Karpas-422 (cell line): ENCODE data around the gene GPR61. TPM values are rescaled to one million over a fixed set of nuclear protein-coding genes. Genes with fewer than 3 reads are reported as not detected.

ENCODE experiments used
- DNase-seq: peaks from one replicate; pipeline ENCODE4 v3.0.0-alpha.2; 2015
- H2AFZ ChIP-seq: fragments of 200-600 bp; sonication (generic); 2 replicates; pipeline ENCODE4 v1.6.1; 2014; ENCODE audit warnings: antibody characterized with exemption, low read length, mixed read lengths
- H3K27ac ChIP-seq: fragments of 200-600 bp; sonication (generic); 2 replicates; pipeline ENCODE4 v1.5.1; 2014; ENCODE audit warnings: mild to moderate bottlenecking, low read length, moderate library complexity
- H3K27me3 ChIP-seq: fragments of 200-600 bp; sonication (generic); 2 replicates; pipeline ENCODE4 v1.6.1; 2014; ENCODE audit warnings: low read length, mixed read lengths
- H3K36me3 ChIP-seq: fragments of 200-600 bp; sonication (generic); 2 replicates; pipeline ENCODE4 v1.6.1; 2014; ENCODE audit warnings: low read length, mixed read lengths; ENCODE audit not compliant: insufficient read depth
- H3K4me1 ChIP-seq: fragments of 200-600 bp; sonication (generic); 2 replicates; pipeline ENCODE4 v1.6.1; 2014; ENCODE audit warnings: mild to moderate bottlenecking, low read length, mixed read lengths
- H3K4me2 ChIP-seq: fragments of 200-600 bp; sonication (generic); 2 replicates; pipeline ENCODE4 v1.6.1; 2014; ENCODE audit warnings: low read length, low read depth, mild to moderate bottlenecking; ENCODE audit not compliant: poor library complexity, severe bottlenecking
- H3K4me3 ChIP-seq: fragments of 200-600 bp; sonication (generic); 2 replicates; pipeline ENCODE4 v1.5.1; 2014; ENCODE audit warnings: mild to moderate bottlenecking, antibody characterized with exemption, low read length, mixed read lengths
- H3K79me2 ChIP-seq: fragments of 200-600 bp; sonication (generic); 2 replicates; pipeline ENCODE4 v1.6.1; 2014; ENCODE audit warnings: mild to moderate bottlenecking, low read length, mixed read lengths
- H3K9ac ChIP-seq: fragments of 200-600 bp; sonication (generic); 2 replicates; pipeline ENCODE4 v1.6.0; 2014; ENCODE audit warnings: low read length
- H3K9me2 ChIP-seq: fragments of 200-600 bp; sonication (generic), shearing (Covaris generic); replicated peaks from 2 replicates; pipeline ENCODE4 v1.6.0; 2014; ENCODE audit warnings: mild to moderate bottlenecking, low read length, moderate library complexity; ENCODE audit not compliant: insufficient read depth
- H3K9me3 ChIP-seq: fragments of 300-700, 200-600 bp; sonication (generic); 2 replicates; pipeline ENCODE4 v1.6.1; 2014; ENCODE audit warnings: low read length, mixed read lengths
- H4K20me1 ChIP-seq: fragments of 200-600 bp; sonication (generic); 2 replicates; pipeline ENCODE4 v1.6.1; 2014; ENCODE audit warnings: mild to moderate bottlenecking, antibody characterized with exemption, low read length, low read depth; ENCODE audit not compliant: insufficient read depth
- total RNA-seq: library from RNA; depleted of rRNA; stranded (reverse); fragments of >200 nt; shearing (Covaris generic); gene quantifications from 2 replicates; pipeline ENCODE4 v1.2.3, GENCODE V29; 2014; ENCODE audit warnings: low replicate concordance

GPR61 gene
- total RNA-seq, 1 experiment from 2014 or later: not detected

DNA sequence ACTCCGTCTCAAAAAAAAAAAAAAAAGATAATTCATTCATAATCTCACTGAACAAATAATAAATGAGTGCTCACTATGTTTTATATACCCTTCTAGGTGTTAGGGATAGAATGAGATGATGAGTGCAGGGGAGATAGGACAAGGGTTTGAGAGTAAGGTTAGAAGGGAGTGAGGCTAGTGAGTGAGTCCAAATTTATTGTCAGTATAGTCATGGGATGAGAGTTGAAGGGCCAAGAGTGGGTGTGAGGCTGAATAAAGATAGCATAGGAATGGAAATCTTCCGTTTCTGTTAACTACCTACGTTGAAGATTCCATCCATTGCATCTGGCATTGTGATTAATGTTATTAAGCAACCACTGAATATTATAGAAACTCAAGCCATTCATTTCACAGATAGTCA is 25.6 kb downstream of the GPR61 start:
- no peaks in the 10 kb centered on the region for H3K9me2 ChIP-seq
- H3K27ac ChIP-seq: peak overlapping the region; percentile 64
- H3K9me3 ChIP-seq: no peaks in the 10 kb centered on the region
- peaks cover 98% of the 10 kb centered on the region for H3K4me1 ChIP-seq
- no peaks in the 10 kb centered on the region for H3K27me3 ChIP-seq
- no peak overlapping the region for H3K4me3 ChIP-seq
- no peaks in the 10 kb centered on the region for H3K36me3 ChIP-seq
- DNase-seq: no peak
- peaks cover 8% of the 10 kb centered on the region; the same call in 1 of the 2 replicates for H4K20me1 ChIP-seq
- peaks cover 100% of the 10 kb centered on the region for H3K79me2 ChIP-seq
- no peak overlapping the region for H2AFZ ChIP-seq
- peak overlapping the region; percentile 18 for H3K4me2 ChIP-seq
- no peak overlapping the region for H3K9ac ChIP-seq

DNA sequence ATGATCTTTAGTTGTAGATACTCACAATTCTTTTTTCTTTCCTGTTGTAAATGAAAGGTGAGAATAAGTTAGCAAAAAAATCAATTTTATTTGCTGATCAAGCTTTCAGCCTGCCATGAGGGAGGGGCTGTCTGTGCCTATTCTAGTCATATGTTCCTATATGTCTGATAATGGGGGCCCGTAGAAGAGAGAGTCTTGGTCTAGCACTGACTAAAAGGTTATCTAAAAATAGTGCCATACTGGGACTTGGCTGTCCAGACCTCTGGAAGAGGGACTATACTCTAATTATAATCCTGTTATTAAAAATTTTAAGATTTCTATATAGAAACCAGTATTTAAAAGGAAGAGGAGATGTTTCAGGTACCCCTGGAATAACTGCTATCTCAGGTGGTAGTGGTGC is 27.3 kb downstream of the GPR61 start:
- no peaks in the 10 kb centered on the region for H3K9me2 ChIP-seq
- H3K9ac ChIP-seq: peak overlapping the region; percentile 61
- no peaks in the 10 kb centered on the region for H3K36me3 ChIP-seq
- DNase-seq: no peak
- H3K27ac ChIP-seq: peak overlapping the region; percentile 92
- no peaks in the 10 kb centered on the region for H3K27me3 ChIP-seq
- peaks cover 99% of the 10 kb centered on the region for H3K79me2 ChIP-seq
- 0 out of 2 replicates have a peak, but pooled peaks cover 5% of the 10 kb centered on the region for H4K20me1 ChIP-seq
- H3K4me3 ChIP-seq: peak overlapping the region; percentile 57
- H3K9me3 ChIP-seq: no peaks in the 10 kb centered on the region
- H3K4me2 ChIP-seq: peak overlapping the region; percentile 90
- no peak overlapping the region for H2AFZ ChIP-seq
- peaks cover 98% of the 10 kb centered on the region for H3K4me1 ChIP-seq

DNA sequence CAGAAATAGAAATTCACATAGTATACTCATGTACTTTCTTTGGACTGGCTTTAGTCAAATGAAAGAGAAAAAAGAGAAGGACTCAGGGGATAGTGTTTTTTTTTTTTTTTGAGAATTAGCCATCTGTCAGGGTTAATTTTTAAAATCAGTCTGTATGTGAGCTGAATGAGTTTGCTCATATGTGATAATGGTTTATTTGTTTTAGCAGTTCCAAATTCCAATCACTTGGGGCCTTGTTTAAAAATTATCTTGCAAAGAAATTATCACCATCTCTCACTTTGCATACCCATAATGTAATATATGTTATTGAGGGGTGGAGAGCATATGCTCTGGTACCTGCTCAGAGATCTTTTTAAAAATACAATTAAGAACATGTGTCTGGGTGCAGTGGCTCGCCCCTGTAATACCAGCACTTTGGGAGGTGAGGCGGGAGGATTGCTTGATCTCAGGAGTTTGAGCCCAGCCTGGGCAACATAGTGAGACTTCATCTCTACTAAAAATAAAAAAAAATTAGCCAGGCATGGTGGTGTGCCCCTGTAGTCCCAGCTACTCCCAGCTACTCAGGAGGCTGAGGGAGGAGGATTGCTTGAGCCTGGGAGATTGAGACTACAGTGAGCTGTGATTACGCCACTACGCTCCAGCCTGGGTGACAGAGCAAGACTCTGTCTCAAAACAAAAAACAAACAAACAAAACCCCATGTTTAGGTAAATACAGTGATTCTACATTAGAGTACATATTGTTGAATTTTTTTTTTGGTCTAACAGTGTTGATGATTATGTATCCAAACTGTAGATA is 28.4 kb downstream of the GPR61 start:
- no peaks in the 10 kb centered on the region for H3K36me3 ChIP-seq
- H3K4me3 ChIP-seq: peak overlapping the region; percentile 57
- H3K27ac ChIP-seq: peak overlapping the region; percentile 92
- peak overlapping the region; percentile 90 for H3K4me2 ChIP-seq
- peaks cover 98% of the 10 kb centered on the region for H3K4me1 ChIP-seq
- H3K27me3 ChIP-seq: no peaks in the 10 kb centered on the region
- H3K79me2 ChIP-seq: peaks cover 99% of the 10 kb centered on the region
- H2AFZ ChIP-seq: no peak overlapping the region
- peak; percentile 72 for DNase-seq
- no peaks in the 10 kb centered on the region for H3K9me2 ChIP-seq
- peak overlapping the region; percentile 61 for H3K9ac ChIP-seq
- no peaks in the 10 kb centered on the region for H3K9me3 ChIP-seq
- H4K20me1 ChIP-seq: no peaks in the 10 kb centered on the region

DNA sequence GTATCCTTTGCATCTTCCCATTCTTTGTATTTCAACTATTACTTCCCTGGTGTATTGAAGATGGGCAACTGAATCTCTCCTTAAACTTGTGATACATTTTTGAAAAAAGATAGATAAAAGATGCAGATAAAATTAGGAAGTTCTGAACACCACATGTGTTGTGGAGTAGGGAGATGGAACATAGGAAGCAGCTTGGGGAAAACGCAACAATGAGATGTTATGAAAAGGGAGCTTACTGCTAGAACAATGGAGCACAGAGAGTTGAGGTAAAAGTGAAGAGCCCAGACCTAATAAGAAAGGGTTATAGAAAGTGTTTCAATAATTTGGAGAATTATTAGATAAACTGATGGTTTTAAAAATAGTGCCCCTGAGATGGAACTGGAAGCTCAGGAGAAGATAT is 29.7 kb downstream of the GPR61 start:
- Histone ChIP-seq H3K4me1 (peaks cover 100% of the 10 kb centered on the region), H3K27me3 (no peaks in the 10 kb centered on the region), H3K27ac (peak overlapping the region; percentile 92), H2AFZ (no peak overlapping the region), H3K4me2 (peak overlapping the region; percentile 90), H3K9ac (peak overlapping the region; percentile 61), H3K79me2 (peaks cover 99% of the 10 kb centered on the region), H3K36me3 (no peaks in the 10 kb centered on the region), H3K9me2 (no peaks in the 10 kb centered on the region), H3K4me3 (peak overlapping the region; percentile 16), H3K9me3 (no peaks in the 10 kb centered on the region), H4K20me1 (no peaks in the 10 kb centered on the region; the same call in 1 of the 2 replicates)
- DNase-seq: no peak

DNA sequence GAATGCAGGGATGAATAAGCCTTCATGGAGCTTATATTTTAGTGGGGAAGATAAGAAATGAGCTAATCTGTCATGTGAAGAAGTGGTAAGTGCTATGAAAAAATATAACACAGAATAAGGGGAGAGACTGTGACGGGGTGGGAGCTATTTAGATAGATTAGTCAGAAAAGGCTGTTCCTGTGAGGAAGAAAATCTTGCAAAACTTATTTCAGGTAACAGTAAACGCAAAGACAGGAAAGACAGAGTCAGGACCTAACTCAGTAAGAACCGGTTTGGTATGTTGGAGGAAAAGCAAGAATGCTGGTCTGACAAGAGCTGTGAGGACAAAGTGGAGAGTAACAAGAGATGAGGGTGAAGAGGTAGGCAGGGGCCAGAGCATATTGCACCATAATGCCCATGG is 30.7 kb downstream of the GPR61 start:
- Histone ChIP-seq H3K4me1 (peaks cover 92% of the 10 kb centered on the region), H3K27ac (peak overlapping the region; percentile 92), H3K79me2 (peaks cover 99% of the 10 kb centered on the region), H4K20me1 (no peaks in the 10 kb centered on the region; the same call in 1 of the 2 replicates), H2AFZ (no peak overlapping the region), H3K4me3 (peak overlapping the region; percentile 45), H3K27me3 (no peaks in the 10 kb centered on the region), H3K9ac (peak overlapping the region; percentile 61), H3K36me3 (no peaks in the 10 kb centered on the region), H3K9me2 (no peaks in the 10 kb centered on the region), H3K4me2 (peak overlapping the region; percentile 90), H3K9me3 (no peaks in the 10 kb centered on the region)
- peak; percentile 59 for DNase-seq

DNA sequence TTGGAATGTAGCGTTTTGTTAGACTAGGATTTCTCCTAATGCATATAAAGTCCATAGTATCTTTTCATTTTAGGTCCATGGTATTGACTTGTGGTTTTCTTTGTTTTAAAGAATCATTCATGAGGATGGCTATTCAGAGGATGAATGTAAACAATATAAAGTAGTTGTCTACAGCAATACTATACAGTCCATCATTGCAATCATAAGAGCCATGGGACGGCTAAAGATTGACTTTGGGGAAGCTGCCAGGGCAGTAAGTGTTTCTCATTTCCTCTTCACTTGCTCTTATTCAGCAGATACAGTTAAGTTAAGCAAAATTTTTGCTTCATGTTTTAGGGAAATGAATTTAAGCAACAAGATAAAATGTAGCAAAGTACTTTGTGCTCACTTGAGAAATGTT is 34.1 kb downstream of the GPR61 start:
- no peaks in the 10 kb centered on the region for H3K27me3 ChIP-seq
- peak overlapping the region; percentile 45 for H3K4me2 ChIP-seq
- peak overlapping the region; percentile 84 for H3K27ac ChIP-seq

DNA sequence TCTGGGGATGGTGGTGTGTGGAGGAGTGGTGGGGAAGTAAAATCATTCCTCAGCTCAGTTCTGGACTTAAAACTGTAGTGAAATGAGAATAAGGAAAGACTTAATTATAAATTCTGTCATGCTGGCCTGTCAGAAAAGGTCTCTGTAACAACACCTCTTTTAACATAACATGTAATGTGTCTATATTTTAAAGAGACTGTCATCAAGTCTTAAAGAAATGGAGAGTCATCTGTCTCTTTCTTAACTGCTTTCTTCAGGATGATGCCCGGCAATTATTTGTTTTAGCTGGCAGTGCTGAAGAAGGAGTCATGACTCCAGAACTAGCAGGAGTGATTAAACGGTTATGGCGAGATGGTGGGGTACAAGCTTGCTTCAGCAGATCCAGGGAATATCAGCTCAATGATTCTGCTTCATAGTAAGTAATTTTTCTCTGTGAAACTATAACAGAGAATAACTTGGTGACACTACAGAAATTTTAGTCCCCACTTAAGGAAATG is 39.3 kb downstream of the GPR61 start:
- Histone ChIP-seq H3K9me2 (no peaks in the 10 kb centered on the region), H2AFZ (no peak overlapping the region), H3K79me2 (peaks cover 76% of the 10 kb centered on the region), H3K27me3 (no peaks in the 10 kb centered on the region), H4K20me1 (no peaks in the 10 kb centered on the region), H3K4me2 (no peak overlapping the region), H3K9ac (no peak overlapping the region), H3K4me1 (peaks cover 19% of the 10 kb centered on the region), H3K36me3 (peaks cover 35% of the 10 kb centered on the region; the same call in 1 of the 2 replicates), H3K9me3 (no peaks in the 10 kb centered on the region), H3K27ac (no peak overlapping the region), H3K4me3 (no peak overlapping the region)
- no peak for DNase-seq

More for the DNA sequence above, 34.1 kb downstream of the GPR61 start:
- H3K79me2 ChIP-seq: peaks cover 90% of the 10 kb centered on the region
- peak overlapping the region; percentile 32; the same call in 1 of the 2 replicates for H3K9ac ChIP-seq
- H3K9me2 ChIP-seq: no peaks in the 10 kb centered on the region
- peaks cover 71% of the 10 kb centered on the region for H3K4me1 ChIP-seq
- no peaks in the 10 kb centered on the region; the same call in 1 of the 2 replicates for H4K20me1 ChIP-seq
- H3K4me3 ChIP-seq: no peak overlapping the region
- DNase-seq: peak; percentile 69
- peaks cover under 1% of the 10 kb centered on the region; the same call in 1 of the 2 replicates for H3K36me3 ChIP-seq
- H3K9me3 ChIP-seq: no peaks in the 10 kb centered on the region
- H2AFZ ChIP-seq: no peak overlapping the region

DNA sequence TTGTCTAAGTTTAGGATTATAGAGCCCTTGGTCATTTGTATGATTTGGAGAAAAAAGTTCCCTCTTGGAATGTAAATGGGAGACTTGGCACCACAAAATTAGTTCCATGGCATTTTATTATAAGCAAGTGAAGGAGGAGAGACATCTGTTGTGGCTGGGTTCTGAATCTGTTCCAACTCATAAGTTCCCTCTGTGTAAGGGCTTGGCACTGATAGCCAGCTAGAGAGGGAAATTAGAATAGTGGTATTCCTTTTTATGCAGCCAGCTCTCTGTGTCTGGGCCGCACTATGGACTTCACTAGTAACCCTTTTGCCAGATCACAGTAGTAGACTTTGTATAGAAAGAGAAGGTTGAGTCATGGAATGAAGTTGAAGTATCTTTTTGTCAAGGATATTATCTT is 39.8 kb downstream of the GPR61 start:
- Histone ChIP-seq H3K27ac (no peak overlapping the region), H3K36me3 (peaks cover 40% of the 10 kb centered on the region; the same call in 1 of the 2 replicates), H3K9ac (no peak overlapping the region), H3K4me3 (no peak overlapping the region), H3K4me1 (peaks cover 14% of the 10 kb centered on the region), H3K27me3 (no peaks in the 10 kb centered on the region), H3K9me3 (no peaks in the 10 kb centered on the region), H3K4me2 (no peak overlapping the region), H4K20me1 (no peaks in the 10 kb centered on the region), H3K79me2 (peaks cover 76% of the 10 kb centered on the region), H2AFZ (no peak overlapping the region), H3K9me2 (no peaks in the 10 kb centered on the region)
- no peak for DNase-seq
